HEK293T (cell line): Measurements from ENCODE around the gene ACOXL.
"Not testable (repeated sequence)": the region's sequence is repeated elsewhere in the genome, so short reads cannot be mapped to it uniquely, and the experiment has no call there.

Experiments used
- CTCF ChIA-PET: fragments of 350-600 bp; formaldehyde crosslinking; extraction: SDS; loops from one replicate; lab custom pipeline; 2021; ENCODE audit warnings: antibody characterized with exemption, inconsistent platforms; lab: Yijun Ruan, JAX
- POLR2A ChIA-PET: fragments of 350-600 bp; formaldehyde crosslinking; extraction: SDS; loops from one replicate; lab custom pipeline; 2020; ENCODE audit warnings: antibody characterized with exemption, inconsistent platforms; lab: Yijun Ruan, JAX
- DNase-seq: peaks from one replicate; pipeline ENCODE4 v3.0.0; 2012; ENCODE audit warnings: mixed read lengths; ENCODE audit errors: extremely low spot score
- ARNT ChIP-seq: fragments of 450-650 bp; IDR thresholded peaks from 2 replicates; pipeline ENCODE4 v1.6.1; 2017; ENCODE audit warnings: mild to moderate bottlenecking
- BHLHE40 ChIP-seq: fragments of 450-650 bp; IDR thresholded peaks from 2 replicates; pipeline ENCODE4 v1.6.1; 2016; ENCODE audit warnings: mild to moderate bottlenecking, moderate library complexity, borderline replicate concordance
- CTBP1 ChIP-seq: fragments of 450-650 bp; IDR thresholded peaks from 2 replicates; pipeline ENCODE4 v1.6.1; 2016; ENCODE audit warnings: borderline replicate concordance
- ELF4 ChIP-seq: fragments of 450-650 bp; IDR thresholded peaks from 2 replicates; pipeline ENCODE4 v1.6.1; 2017; ENCODE audit warnings: antibody characterized with exemption
- FOXA1 ChIP-seq: fragments of 450-650 bp; IDR thresholded peaks from 2 replicates; pipeline ENCODE4 v1.6.1; 2016; ENCODE audit warnings: mild to moderate bottlenecking
- FOXK2 ChIP-seq: fragments of 450-650 bp; IDR thresholded peaks from 2 replicates; pipeline ENCODE4 v1.6.1; 2016; ENCODE audit warnings: mild to moderate bottlenecking
- FOXM1 ChIP-seq: fragments of 450-650 bp; IDR thresholded peaks from 2 replicates; pipeline ENCODE4 v1.6.1; 2017; ENCODE audit warnings: mild to moderate bottlenecking, borderline replicate concordance
- HDGF ChIP-seq: fragments of 450-650 bp; IDR thresholded peaks from 2 replicates; pipeline ENCODE4 v1.6.1; 2017; ENCODE audit warnings: antibody characterized with exemption, borderline replicate concordance
- L3MBTL2 ChIP-seq: fragments of 450-650 bp; conservative IDR thresholded peaks from 2 replicates; pipeline ENCODE4 v1.6.1; 2016; ENCODE audit warnings: mild to moderate bottlenecking
- LEF1 ChIP-seq: fragments of 450-650 bp; IDR thresholded peaks from 2 replicates; pipeline ENCODE4 v1.6.1; 2017; ENCODE audit warnings: mild to moderate bottlenecking, borderline replicate concordance
- NFRKB ChIP-seq: fragments of 450-650 bp; IDR thresholded peaks from 2 replicates; pipeline ENCODE4 v1.6.1; 2016; ENCODE audit warnings: mild to moderate bottlenecking, moderate library complexity
- SP1 ChIP-seq: fragments of 450-650 bp; IDR thresholded peaks from 2 replicates; pipeline ENCODE4 v1.6.1; 2017
- SUZ12 ChIP-seq: fragments of 450-650 bp; IDR thresholded peaks from 2 replicates; pipeline ENCODE4 v1.6.1; 2016; ENCODE audit warnings: mild to moderate bottlenecking
- TARDBP ChIP-seq: fragments of 450-650 bp; IDR thresholded peaks from 2 replicates; pipeline ENCODE4 v1.6.1; 2016
- ZNF384 ChIP-seq: fragments of 450-650 bp; IDR thresholded peaks from 2 replicates; pipeline ENCODE4 v1.6.1; 2016
- TF ChIP-seq, protein P1 (sequence below): fragments of 450-650 bp; IDR thresholded peaks from 2 replicates; pipeline ENCODE4 v1.6.1; 2016

ACOXL gene

DNA sequence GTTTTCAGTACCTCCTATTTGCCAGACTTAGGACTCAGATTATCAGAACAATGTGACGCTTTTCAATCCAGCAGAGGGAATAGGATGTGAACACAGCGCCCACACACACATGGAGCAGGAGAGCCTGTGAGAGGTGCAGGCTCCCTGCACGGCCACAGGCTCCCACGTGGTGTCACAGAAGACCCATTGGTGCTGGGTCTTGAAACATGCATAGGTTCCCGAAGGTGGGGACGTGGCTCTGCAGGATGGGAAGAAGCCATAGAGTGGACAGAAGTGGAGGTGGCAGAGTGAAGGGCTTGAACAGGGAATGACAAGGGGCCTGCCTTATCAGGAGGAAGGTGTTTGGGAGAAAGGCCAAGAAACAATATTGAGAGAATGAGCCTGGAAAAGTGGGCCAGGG lies 309.9 kb downstream of the ACOXL start:
- DNase-seq: no peak
- ChIA-PET POLR2A (no interaction called here), CTCF (no interaction called here)
- TF ChIP-seq SP1: no peak
- TF ChIP-seq SUZ12: no peak
- TF ChIP-seq HDGF: no peak
- no peak for TF ChIP-seq FOXM1
- no peak for TF ChIP-seq NFRKB
- no peak for TF ChIP-seq ARNT
- no peak for TF ChIP-seq LEF1
- TF ChIP-seq ELF4: no peak
- TF ChIP-seq FOXK2: no peak

DNA sequence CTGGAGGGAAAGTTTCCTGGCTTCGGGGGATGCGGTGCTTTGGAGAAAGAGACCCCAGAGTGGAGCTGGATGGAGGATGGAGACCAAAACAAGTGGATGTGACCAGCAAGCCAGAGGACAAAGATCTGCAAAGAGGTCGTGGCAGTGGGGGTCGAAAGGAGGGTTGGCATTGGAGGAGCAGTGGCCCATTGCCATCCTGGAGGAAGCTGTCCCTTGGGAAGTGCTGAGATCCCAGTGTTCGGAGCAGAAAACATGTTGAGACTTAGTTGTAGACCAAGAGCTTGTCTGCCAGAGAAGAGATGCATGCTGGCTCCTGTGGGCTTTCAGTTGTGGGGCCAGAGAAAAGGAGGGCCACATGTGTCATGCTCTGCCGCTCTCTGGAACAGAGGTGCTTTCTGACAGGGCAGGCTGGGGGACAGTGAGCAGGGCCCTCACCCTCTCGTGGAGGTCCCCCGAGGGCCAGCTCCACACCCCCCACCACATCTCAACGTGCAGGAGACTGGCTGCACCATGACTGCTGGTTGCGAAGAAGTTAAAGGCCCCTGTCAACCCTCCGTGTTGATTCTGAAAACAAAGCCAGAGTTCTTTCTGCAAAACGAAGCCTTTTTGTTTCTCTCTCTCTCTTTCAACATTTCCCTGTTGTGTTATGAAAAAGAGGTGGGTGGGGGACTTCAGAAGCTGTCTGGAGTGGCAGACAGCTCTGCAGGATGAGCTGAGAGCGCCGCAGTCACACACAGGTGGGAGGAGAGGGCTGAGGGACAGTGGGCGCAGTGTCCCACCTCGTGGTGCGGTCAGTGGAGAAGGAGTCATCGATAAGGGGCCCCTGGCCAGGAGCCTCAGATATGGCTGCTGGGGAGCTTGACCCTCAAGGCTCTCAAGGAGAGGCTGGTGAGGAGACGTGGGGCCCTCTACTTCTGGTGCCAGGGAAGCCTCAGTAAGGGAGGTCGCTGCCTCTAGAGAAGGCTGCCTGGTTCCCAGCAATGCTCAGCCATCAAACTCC lies 310.7 kb downstream of the ACOXL start:
- TF ChIP-seq HDGF: no peak
- no peak for TF ChIP-seq NFRKB
- TF ChIP-seq FOXM1: no peak
- TF ChIP-seq, protein P1, sequence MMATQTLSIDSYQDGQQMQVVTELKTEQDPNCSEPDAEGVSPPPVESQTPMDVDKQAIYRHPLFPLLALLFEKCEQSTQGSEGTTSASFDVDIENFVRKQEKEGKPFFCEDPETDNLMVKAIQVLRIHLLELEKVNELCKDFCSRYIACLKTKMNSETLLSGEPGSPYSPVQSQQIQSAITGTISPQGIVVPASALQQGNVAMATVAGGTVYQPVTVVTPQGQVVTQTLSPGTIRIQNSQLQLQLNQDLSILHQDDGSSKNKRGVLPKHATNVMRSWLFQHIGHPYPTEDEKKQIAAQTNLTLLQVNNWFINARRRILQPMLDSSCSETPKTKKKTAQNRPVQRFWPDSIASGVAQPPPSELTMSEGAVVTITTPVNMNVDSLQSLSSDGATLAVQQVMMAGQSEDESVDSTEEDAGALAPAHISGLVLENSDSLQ: no peak
- TF ChIP-seq ZNF384: no peak
- TF ChIP-seq SP1: no peak
- TF ChIP-seq ELF4: no peak
- no peak for TF ChIP-seq TARDBP
- no peak for TF ChIP-seq CTBP1
- TF ChIP-seq L3MBTL2: no peak
- TF ChIP-seq FOXK2: no peak
- TF ChIP-seq BHLHE40: no peak
- TF ChIP-seq LEF1: no peak
- TF ChIP-seq ARNT: no peak
- TF ChIP-seq SUZ12: no peak
- TF ChIP-seq FOXA1: no peak
- DNase-seq: no peak
- ChIA-PET CTCF (no interaction called here), POLR2A (no interaction called here)

DNA sequence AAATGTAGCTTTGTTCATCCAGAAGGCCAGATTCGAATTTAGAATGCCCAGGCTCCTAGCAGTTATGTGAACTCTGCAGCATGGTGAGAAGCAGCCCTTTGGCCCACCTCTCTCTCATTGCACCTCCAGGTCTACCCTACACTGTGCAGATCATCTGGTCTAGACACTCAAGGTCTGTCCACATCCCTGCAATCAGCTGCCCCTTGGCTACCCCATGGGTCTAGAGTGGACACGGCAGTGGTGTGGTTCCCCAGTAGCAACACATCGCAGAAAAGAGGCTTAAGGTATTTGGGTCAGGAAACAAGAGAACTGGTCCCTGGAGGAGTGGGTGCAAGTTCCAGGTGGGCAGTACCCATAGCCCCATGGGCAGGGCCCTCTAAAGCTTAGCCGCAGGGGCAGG lies 311.7 kb downstream of the ACOXL start:
- ChIA-PET POLR2A (no interaction called here), CTCF (no interaction called here)
- no peak for TF ChIP-seq LEF1
- no peak for TF ChIP-seq FOXM1
- no peak for DNase-seq

DNA sequence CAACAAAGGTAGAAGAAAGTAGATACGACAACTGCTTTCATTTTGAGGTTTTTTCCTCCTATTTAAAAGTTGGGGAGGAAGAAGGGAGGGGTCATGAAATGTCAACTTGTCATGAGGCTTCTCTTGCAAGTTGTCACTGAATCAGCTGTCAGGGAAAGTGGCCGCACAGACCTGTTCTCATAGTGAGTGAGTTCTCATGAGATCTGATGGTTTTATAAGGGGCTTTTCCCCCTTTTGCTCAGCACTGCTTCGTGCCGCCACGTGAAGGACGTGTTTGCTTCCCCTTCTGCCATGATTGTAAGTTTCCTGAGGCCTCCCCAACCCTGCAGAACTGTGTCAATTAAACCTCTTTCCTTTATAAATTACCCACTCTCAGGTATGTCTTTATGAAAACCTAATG lies 312.9 kb downstream of the ACOXL start:
- POLR2A ChIA-PET, DNase-seq, CTCF ChIA-PET: not testable (repeated sequence)

DNA sequence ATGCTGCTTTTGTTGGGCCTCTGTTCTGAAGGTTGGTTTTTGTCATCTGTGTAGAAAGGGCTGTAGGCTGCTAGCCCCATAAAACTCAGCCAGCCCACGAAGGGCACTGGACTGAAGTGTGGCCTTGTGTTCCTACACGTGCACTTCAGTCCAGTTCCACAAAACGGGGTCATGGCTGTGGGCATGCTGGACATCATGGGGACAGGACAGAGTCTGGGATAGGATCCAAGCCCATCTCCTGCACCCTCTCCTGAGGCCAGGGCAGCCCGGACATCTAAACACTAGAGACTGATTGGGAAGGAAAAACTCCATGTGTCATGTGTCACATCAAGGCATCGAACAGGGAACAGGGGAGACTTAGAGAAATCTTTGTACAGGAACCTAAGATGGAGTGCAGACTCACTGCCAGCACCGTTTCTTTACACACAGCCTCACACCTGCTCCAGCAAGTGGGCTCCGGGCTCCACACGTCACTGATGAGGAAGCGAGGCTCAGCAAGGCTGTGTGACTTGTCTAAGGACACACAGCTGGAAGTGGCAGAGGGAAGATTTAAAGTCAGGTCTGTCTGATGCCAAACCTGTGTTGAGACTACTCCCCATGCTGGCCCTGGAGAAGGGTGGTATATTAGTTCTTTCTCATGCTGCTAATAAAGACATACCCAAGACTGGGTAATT lies 313.5 kb downstream of the ACOXL start:
- no peak for DNase-seq
- TF ChIP-seq FOXK2 (no peak), FOXM1 (no peak), TARDBP (no peak), SUZ12 (no peak), ZNF384 (no peak), HDGF (no peak)
- POLR2A ChIA-PET: no interaction called here
- CTCF ChIA-PET: no interaction called here

DNA sequence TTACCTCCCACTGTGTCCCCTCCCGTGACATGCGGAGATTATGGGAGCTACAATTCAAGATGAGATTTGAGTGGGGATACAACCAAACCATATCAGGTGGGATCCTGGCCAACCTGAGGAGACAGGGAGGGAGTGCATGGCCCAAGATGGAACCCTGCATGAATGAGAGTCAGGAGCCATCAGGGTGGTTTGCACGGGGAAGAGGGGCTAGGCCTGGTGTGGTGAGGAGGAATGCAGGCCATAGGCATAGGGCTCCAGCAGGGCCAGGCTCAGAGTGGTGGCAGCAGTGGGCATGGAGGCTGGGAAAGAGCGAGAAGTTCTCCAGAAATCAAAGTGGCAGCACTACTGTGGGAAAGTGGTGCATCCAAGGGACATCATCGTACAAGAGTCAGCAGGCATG lies 314.3 kb downstream of the ACOXL start:
- no peak for TF ChIP-seq CTBP1
- no peak for TF ChIP-seq FOXK2
- TF ChIP-seq ARNT: no peak
- no peak for TF ChIP-seq SUZ12
- no peak for TF ChIP-seq TARDBP
- no peak for TF ChIP-seq HDGF
- no peak for TF ChIP-seq LEF1
- TF ChIP-seq ZNF384: no peak
- no peak for TF ChIP-seq SP1
- TF ChIP-seq, protein P1: no peak
- TF ChIP-seq BHLHE40: no peak
- TF ChIP-seq ELF4: no peak
- TF ChIP-seq L3MBTL2: no peak
- TF ChIP-seq NFRKB: no peak
- no peak for TF ChIP-seq FOXA1
- no peak for TF ChIP-seq FOXM1
- ChIA-PET POLR2A (no interaction called here), CTCF (no interaction called here)
- DNase-seq: no peak
